ENCODE measurements around the gene CEBPA. TPM values are rescaled to one million over a fixed set of nuclear protein-coding genes. Genes with fewer than 3 reads are reported as not detected.
A peak's percentile ranks its signal among the peaks of the same experiment; 100 is the strongest.

The CEBPA gene
- total and polyA plus RNA-seq, 8 donors = 9.9 to 167 (median 18.8) TPM

DNA sequence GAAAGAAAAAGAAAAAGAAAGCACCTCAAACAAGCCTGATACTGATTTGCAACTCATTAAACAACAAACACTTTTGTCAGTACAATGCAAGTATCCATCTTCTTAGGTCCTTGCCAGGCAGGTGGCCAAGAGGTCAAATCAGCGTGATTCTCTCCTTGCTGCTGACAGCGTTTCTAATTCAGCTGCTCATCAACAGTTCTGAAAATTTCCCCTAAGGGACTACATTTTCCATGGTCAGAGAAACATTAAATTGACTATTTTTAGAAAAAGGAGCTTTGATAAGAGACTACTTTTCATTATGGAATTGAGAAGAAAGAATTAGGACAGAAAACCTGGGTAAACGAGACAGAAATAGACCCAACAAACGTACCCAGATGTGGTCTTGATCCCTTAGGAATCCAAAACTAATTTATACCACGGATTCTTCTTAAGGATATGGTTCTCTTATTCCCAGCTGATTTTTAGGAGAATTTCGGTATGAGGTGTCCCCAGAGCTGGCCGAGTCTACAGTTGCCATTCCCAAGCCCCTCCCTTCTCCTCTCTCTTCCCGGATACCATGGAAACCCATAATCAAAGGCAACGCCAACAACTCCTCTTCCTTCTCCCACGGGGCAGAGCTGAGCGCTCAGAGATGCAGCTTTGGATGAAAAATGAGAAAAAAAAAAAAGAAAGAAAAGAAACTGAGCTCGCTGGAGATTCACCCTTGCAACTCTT lies 41.7 kb upstream of the CEBPA start:
- no peak for TF ChIP-seq POLR2A (IDR thresholded peaks at IDR 0.05)
- TF ChIP-seq, protein P1, sequence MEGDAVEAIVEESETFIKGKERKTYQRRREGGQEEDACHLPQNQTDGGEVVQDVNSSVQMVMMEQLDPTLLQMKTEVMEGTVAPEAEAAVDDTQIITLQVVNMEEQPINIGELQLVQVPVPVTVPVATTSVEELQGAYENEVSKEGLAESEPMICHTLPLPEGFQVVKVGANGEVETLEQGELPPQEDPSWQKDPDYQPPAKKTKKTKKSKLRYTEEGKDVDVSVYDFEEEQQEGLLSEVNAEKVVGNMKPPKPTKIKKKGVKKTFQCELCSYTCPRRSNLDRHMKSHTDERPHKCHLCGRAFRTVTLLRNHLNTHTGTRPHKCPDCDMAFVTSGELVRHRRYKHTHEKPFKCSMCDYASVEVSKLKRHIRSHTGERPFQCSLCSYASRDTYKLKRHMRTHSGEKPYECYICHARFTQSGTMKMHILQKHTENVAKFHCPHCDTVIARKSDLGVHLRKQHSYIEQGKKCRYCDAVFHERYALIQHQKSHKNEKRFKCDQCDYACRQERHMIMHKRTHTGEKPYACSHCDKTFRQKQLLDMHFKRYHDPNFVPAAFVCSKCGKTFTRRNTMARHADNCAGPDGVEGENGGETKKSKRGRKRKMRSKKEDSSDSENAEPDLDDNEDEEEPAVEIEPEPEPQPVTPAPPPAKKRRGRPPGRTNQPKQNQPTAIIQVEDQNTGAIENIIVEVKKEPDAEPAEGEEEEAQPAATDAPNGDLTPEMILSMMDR (IDR thresholded peaks at IDR 0.05) = no peak
- TF ChIP-seq EP300 (IDR thresholded peaks at IDR 0.05) = no peak
- no peak for TF ChIP-seq POLR2AphosphoS5 (IDR thresholded peaks at IDR 0.05)
- intact Hi-C loops (cut with DNase I; ENCODE audit: low total_unique reads) = no loop called here
- Histone ChIP-seq H3K36me3 (no peaks in the 10 kb centered on the region), H3K4me1 (no peaks in the 10 kb centered on the region), H3K27ac (no peak overlapping the region), H3K4me3 (no peak overlapping the region), H3K9me3 (no peaks in the 10 kb centered on the region), H3K27me3 (peaks cover 0 to 48% (median 0%) of the 10 kb centered on the region in 3 donors)
- peak in 1 of 2 donors; percentile 67 for DNase-seq
- 24 to 34% (median 31%) methylated on average over 12 of the region's 12 CpGs for WGBS, 5 donors

DNA sequence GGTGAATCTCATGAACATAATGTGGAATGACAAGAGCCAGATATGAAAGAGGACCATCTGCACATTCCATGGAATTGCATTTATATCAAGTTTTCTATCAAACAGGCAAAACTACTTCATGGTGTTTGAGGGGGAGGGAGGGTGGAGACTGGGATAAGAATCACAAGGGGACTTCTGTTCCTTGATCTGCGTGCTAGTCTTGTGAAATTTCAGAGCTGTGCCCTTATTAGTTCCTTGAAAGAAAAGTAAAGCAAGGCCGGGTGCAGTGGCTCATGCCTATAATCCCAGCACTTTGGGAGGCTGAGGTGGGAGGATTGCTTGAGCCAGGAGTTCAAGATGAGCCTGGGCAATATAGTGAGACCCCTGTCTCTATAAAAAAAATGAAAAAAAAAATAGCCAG lies 41.0 kb upstream of the CEBPA start:
- TF ChIP-seq, protein P1 (IDR thresholded peaks at IDR 0.05) = no peak
- no peak for TF ChIP-seq POLR2A (IDR thresholded peaks at IDR 0.05)
- TF ChIP-seq POLR2AphosphoS5 (IDR thresholded peaks at IDR 0.05) = no peak
- no peak for TF ChIP-seq EP300 (IDR thresholded peaks at IDR 0.05)
- Histone ChIP-seq H3K36me3 (no peaks in the 10 kb centered on the region), H3K9me3 (no peaks in the 10 kb centered on the region), H3K27ac (no peak overlapping the region), H3K4me1 (no peaks in the 10 kb centered on the region), H3K27me3 (peaks cover 0 to 47% (median 0%) of the 10 kb centered on the region in 3 donors), H3K4me3 (no peak overlapping the region)
- 50 to 81% (median 62%) methylated on average over 2 of the region's 2 CpGs for WGBS, 5 donors
- intact Hi-C loops (cut with DNase I; ENCODE audit: low total_unique reads) = no loop called here
- no peak for DNase-seq

DNA sequence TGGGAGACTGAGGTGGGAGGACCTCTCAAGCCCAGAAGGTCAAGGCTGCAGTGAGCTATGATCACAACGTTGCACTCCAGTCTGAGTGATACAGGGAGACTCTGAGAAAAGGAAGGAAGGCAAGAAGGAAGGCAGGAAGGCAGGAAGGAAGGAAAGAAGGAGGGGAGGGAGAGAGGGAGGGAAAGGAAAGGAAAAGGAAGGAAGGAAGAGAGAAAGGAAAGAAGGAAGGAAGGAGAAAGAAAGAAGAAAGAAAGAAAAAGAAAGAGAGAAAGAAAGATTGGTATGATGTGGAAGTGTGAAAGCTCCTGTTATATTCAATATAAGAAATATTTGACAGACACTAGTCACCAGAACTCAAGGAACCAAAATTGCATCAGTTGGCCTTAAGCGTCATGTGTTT lies 38.7 kb upstream of the CEBPA start:
- WGBS, 5 donors = 21 to 68% (median 47%) methylated on average over 2 of the region's 2 CpGs
- no peak for DNase-seq

DNA sequence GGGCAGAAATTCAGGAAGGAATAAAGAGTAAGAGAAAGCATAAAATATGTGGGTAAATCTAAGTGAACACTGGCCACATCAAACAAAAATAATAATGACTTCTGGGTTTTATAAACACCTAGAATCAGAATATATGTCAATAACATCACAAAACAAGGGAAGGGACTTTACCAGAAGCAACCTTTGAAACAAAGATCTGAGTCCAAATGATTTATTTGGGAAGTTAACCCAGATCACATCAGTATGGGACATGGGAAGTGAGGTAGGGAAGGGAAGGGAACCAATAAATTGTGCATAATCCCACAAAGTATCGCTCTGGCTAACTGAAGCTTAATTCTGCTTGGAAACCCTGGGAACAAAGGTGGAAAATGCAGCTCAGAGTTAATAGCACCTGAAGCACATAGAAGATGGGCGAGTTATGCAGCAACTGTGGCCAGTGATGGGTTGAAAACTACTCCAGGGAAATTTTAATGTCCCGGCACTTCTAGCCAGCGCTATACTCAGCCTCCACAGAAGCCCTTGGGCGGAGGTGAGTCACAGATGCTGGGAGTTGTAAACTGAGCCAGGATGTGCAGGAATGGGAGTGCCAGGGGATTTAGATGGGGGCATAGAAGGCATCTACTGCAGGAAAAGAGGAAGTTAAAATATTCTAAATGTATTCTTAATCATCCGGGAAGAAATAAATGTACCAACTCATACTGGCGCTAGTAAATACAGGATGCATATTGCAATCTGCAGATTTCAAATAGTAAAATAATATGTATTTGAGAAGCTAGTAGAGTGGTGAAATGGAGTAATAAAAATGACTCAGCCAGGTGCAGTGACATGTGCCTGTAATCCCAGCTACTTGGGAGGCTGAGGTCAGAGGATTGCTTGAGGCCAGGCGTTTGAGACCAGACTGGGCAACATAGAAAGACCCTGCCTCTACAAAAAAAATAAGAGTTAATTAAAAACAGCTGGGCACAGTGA lies 37.0 kb upstream of the CEBPA start:
- Histone ChIP-seq H3K9me3 (no peaks in the 10 kb centered on the region), H3K27ac (no peak overlapping the region), H3K4me3 (no peak overlapping the region), H3K27me3 (peaks cover 0 to 16% (median 0%) of the 10 kb centered on the region in 3 donors), H3K4me1 (no peaks in the 10 kb centered on the region), H3K36me3 (no peaks in the 10 kb centered on the region)
- DNase-seq = no peak
- intact Hi-C loops (cut with DNase I; ENCODE audit: low total_unique reads) = no loop called here
- WGBS, 5 donors = 75 to 84% (median 78%) methylated on average over 8 of the region's 8 CpGs
- no peak for TF ChIP-seq EP300 (IDR thresholded peaks at IDR 0.05)
- TF ChIP-seq, protein P1 (IDR thresholded peaks at IDR 0.05) = no peak
- no peak for TF ChIP-seq POLR2A (IDR thresholded peaks at IDR 0.05)
- no peak for TF ChIP-seq POLR2AphosphoS5 (IDR thresholded peaks at IDR 0.05)

More for the DNA sequence above, 38.7 kb upstream of the CEBPA start:
- H3K9me3 ChIP-seq = no peaks in the 10 kb centered on the region
- no peak overlapping the region for H3K4me3 ChIP-seq
- peaks cover 0 to 28% (median 0%) of the 10 kb centered on the region in 3 donors for H3K27me3 ChIP-seq
- no peaks in the 10 kb centered on the region for H3K4me1 ChIP-seq
- intact Hi-C loops (cut with DNase I; ENCODE audit: low total_unique reads) = no loop called here
- TF ChIP-seq EP300 (IDR thresholded peaks at IDR 0.05) (no peak), POLR2A (IDR thresholded peaks at IDR 0.05) (no peak), POLR2AphosphoS5 (IDR thresholded peaks at IDR 0.05) (no peak)
- TF ChIP-seq, protein P1 (IDR thresholded peaks at IDR 0.05) = no peak
- H3K36me3 ChIP-seq = no peaks in the 10 kb centered on the region
- H3K27ac ChIP-seq = no peak overlapping the region

Measured in stomach (tissue), 9 donors.